Activated B cell treated with CpG ODN at 0.5 μM for 24 hours (primary cell): ENCODE measurements around the gene DHRS13. TPM values are rescaled to one million over a fixed set of nuclear protein-coding genes. Genes with fewer than 3 reads are reported as not detected.
A peak's percentile ranks its signal among the peaks of the same experiment; 100 is the strongest.
"Not testable (repeated sequence)": the region's sequence is repeated elsewhere in the genome, so short reads cannot be mapped to it uniquely, and the experiment has no call there.

Source experiments
- ATAC-seq: fragments of 200-7000 bp; cut with Tn5 transposase; one replicate; pipeline ENCODE4 v1.10.0; 2021; ENCODE audit warnings: low read depth, mild to moderate bottlenecking, moderate library complexity
- CTCF ChIA-PET: fragments of 350-600 bp; sonication (Branson Sonifier 250); formaldehyde crosslinking; loops from one replicate; lab custom pipeline; 2021; ENCODE audit warnings: antibody characterized with exemption; lab: Charles Lee
- POLR2A ChIA-PET: fragments of 350-600 bp; sonication (Branson Sonifier 250); formaldehyde crosslinking; loops from one replicate; lab custom pipeline; 2021; ENCODE audit warnings: antibody characterized with exemption; lab: Charles Lee
- DNase-seq: peaks from one replicate; pipeline ENCODE4 v3.0.0; 2022
- H3K27ac Mint-ChIP-seq: one replicate; pipeline ENCODE4 v1.8.0; 2020; ENCODE audit warnings: mixed read lengths
- H3K27me3 Mint-ChIP-seq: one replicate; pipeline ENCODE4 v1.8.0; 2021; ENCODE audit warnings: mixed read lengths
- H3K36me3 Mint-ChIP-seq: one replicate; pipeline ENCODE4 v1.8.0; 2021; ENCODE audit warnings: low read depth, mixed read lengths
- H3K4me1 Mint-ChIP-seq: one replicate; pipeline ENCODE4 v1.8.0; 2021; ENCODE audit warnings: mixed read lengths
- H3K4me3 Mint-ChIP-seq: one replicate; pipeline ENCODE4 v1.8.0; 2020; ENCODE audit warnings: mild to moderate bottlenecking, mixed read lengths
- H3K9me3 Mint-ChIP-seq: one replicate; pipeline ENCODE4 v1.8.0; 2020; ENCODE audit warnings: mixed read lengths
- intact Hi-C: fragments of 100-400 bp; cut with micrococcal nuclease; formaldehyde crosslinking; loops from one replicate; pipeline ENCODE4 v1.15.1; 2024
- total RNA-seq: library from RNA; stranded (reverse); gene quantifications from 2 replicates; pipeline ENCODE4 v1.2.3, GENCODE V29; 2022
- TF ChIP-seq, protein P1 (sequence below): fragments of 200-600 bp; IDR thresholded peaks from one replicate; pipeline ENCODE4 v1.8.0; 2022; ENCODE audit warnings: antibody characterized with exemption, mild to moderate bottlenecking

Gene DHRS13
- total RNA-seq, 1 donor from 2014 or later: 39.6 TPM

DNA sequence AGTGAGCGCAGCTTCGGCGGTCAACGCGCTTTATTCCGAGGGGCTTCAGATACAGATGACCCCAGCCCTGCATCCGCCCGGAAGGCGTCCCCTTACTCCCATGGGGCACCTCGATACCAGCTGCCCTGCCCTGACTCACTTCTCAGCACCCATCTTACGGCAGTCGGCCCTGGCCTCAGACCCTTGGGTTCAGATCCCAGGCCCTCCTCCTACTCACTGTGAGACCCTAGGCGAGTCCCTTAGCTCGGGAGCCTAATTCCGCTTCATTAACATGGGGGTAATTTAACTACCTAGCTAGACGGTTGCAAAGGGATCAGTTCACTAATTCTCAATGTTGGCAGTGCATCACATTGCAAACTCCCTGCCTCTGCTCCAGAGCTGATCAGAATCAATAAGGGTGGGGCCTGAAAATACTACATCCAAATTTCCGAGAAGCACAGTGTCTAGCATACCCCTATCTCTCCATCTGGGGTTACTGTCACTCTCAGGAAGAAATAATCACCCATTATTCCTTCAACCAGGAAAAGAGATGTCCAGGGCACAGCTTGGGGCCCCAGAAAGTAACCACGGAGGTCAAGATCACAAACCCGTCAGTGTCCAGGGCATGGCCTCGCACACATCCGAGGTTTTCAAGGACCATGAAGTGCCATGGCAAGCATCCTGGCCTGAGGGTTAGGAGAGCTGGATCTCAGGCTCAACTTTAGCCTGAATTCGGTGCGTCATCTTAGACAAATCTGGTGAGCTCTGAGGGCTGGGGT, 4.9 kb downstream of the DHRS13 start:
- ATAC-seq: no peak
- H3K27me3 Mint-ChIP-seq: no peaks in the 10 kb centered on the region
- no peaks in the 10 kb centered on the region for H3K9me3 Mint-ChIP-seq
- peaks cover 76% of the 10 kb centered on the region for H3K4me1 Mint-ChIP-seq
- intact Hi-C loops: loop anchor here (1.0 kb wide), 3 partner anchors 10 to 170 kb away; partner anchors contain the start of gene NEK8
- peak overlapping the region; percentile 86 for H3K27ac Mint-ChIP-seq
- H3K4me3 Mint-ChIP-seq: peak overlapping the region; percentile 96
- ChIA-PET POLR2A (interaction anchor here (0.5 to 8.1 kb wide), 26 partner anchors 10 to 395 kb away, joined by 3 to 81 read pairs (median 6); partner anchors contain the start of genes ERAL1, FAM222B, NEK8 and PHF12), CTCF (interaction anchor here (0.6 to 10.4 kb wide), 8 partner anchors 9 to 171 kb away, joined by 3 to 90 read pairs (median 6); partner anchors contain the start of genes FAM222B and TLCD1)
- TF ChIP-seq, protein P1, sequence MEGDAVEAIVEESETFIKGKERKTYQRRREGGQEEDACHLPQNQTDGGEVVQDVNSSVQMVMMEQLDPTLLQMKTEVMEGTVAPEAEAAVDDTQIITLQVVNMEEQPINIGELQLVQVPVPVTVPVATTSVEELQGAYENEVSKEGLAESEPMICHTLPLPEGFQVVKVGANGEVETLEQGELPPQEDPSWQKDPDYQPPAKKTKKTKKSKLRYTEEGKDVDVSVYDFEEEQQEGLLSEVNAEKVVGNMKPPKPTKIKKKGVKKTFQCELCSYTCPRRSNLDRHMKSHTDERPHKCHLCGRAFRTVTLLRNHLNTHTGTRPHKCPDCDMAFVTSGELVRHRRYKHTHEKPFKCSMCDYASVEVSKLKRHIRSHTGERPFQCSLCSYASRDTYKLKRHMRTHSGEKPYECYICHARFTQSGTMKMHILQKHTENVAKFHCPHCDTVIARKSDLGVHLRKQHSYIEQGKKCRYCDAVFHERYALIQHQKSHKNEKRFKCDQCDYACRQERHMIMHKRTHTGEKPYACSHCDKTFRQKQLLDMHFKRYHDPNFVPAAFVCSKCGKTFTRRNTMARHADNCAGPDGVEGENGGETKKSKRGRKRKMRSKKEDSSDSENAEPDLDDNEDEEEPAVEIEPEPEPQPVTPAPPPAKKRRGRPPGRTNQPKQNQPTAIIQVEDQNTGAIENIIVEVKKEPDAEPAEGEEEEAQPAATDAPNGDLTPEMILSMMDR: no peak
- no peak for DNase-seq
- peaks cover 45% of the 10 kb centered on the region for H3K36me3 Mint-ChIP-seq

DNA sequence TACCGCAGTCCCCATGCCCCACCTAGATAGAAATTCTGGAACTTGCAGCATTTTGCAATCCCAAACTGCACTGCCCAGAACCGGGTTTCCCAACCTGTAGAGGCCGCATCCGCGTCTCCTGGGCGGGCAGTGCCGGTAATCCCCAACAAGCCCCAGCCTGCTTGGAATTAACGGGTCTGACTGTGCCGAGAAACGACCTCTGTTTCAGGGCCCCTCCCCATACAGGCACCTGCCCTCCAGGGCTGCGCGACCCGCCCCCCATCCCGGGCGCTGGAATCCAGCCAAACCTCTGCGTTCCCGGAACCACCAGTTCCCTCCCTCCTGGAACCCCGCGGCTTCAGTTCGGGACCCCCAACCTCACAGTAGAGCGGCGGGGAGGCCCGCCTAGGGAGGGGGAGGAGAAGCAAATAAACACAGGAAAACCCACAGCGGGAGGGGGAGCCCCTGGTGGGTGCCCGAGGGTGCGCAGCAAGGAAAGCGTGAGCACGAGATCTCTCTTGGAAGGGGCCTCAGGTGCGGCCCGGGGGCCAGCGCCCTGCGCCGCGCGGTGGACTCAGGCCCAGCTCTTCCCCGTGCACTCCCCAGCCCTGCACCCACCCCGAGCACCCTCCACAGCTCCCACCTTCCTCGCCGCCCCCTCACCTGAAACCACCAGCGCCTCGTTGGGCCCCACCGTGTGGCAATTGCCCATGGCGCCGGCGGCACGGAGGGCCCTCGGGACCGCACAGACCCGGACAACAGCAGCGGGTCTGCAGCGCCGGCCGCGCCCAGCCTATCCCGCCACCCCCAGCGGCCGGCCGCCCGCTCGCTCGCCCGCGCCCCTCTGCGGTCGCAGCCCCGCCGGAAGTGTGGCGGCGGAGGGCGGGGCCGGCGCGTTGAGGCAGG, 5.8 kb downstream of the DHRS13 start, which contains the start of gene FLOT2:
Gene FLOT2 (minus strand): TSS at position 850 of the 885 bp plus-strand sequence. CDS start 159 bp downstream, at position 691.
- H3K36me3 Mint-ChIP-seq: peaks cover 47% of the 10 kb centered on the region
- peak; percentile 66 for DNase-seq
- peak within 1 kb of the TSS; percentile 96 for H3K4me3 Mint-ChIP-seq
- H3K4me1 Mint-ChIP-seq: peaks cover 81% of the 10 kb centered on the region
- ChIA-PET CTCF (interaction anchor here (0.6 to 10.4 kb wide), 9 partner anchors 9 to 171 kb away, joined by 3 to 90 read pairs (median 7); partner anchors contain the start of genes FAM222B and TLCD1), POLR2A (interaction anchor here (0.6 to 8.1 kb wide), 25 partner anchors 9 to 186 kb away, joined by 3 to 81 read pairs (median 7); partner anchors contain the start of genes ERAL1, FAM222B, NEK8 and PHF12)
- TF ChIP-seq, protein P1: no peak
- intact Hi-C loops: loop anchor here (1.0 kb wide), 3 partner anchors 9 to 169 kb away; partner anchors contain the start of gene NEK8
- H3K9me3 Mint-ChIP-seq: no peaks in the 10 kb centered on the region
- no peaks in the 10 kb centered on the region for H3K27me3 Mint-ChIP-seq
- ATAC-seq: peak; percentile 58
- peak within 1 kb of the TSS; percentile 86 for H3K27ac Mint-ChIP-seq

DNA sequence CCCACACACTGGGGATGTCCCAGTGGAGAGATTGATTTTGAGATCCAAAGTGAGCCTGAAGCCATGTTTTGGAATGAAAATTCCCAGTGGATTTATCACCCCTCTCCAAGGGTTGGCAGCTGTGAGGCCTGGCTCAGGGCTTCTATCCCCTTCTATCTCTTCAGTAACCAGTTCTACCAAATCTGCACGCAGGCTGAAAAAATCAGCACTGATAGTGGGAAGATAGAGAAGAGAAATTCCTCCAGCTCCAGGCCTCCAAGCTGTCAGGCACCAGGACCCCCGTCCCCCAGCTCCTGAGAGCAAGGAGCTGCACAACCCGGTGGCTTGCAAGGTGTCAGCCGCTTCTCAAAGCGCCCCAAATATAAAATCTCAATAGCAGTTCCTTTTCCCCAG, 6.4 kb downstream of the DHRS13 start:
- peak overlapping the region; percentile 96 for H3K4me3 Mint-ChIP-seq
- ChIA-PET POLR2A (interaction anchor here (0.9 to 8.1 kb wide), 15 partner anchors 8 to 185 kb away, joined by 3 to 81 read pairs (median 11); partner anchors contain the start of genes ERAL1, NEK8, PHF12 and PROCA1), CTCF (interaction anchor here (1.1 to 10.4 kb wide), 5 partner anchors 47 to 170 kb away, joined by 3 to 90 read pairs (median 11); partner anchors contain the start of genes FAM222B and TLCD1)
- ATAC-seq (no peak), DNase-seq (no peak)
- H3K9me3 Mint-ChIP-seq: no peaks in the 10 kb centered on the region
- H3K27me3 Mint-ChIP-seq: no peaks in the 10 kb centered on the region
- peaks cover 49% of the 10 kb centered on the region for H3K36me3 Mint-ChIP-seq
- TF ChIP-seq, protein P1: no peak
- H3K27ac Mint-ChIP-seq: peak overlapping the region; percentile 86
- intact Hi-C loops: no loop called here
- H3K4me1 Mint-ChIP-seq: peaks cover 81% of the 10 kb centered on the region

DNA sequence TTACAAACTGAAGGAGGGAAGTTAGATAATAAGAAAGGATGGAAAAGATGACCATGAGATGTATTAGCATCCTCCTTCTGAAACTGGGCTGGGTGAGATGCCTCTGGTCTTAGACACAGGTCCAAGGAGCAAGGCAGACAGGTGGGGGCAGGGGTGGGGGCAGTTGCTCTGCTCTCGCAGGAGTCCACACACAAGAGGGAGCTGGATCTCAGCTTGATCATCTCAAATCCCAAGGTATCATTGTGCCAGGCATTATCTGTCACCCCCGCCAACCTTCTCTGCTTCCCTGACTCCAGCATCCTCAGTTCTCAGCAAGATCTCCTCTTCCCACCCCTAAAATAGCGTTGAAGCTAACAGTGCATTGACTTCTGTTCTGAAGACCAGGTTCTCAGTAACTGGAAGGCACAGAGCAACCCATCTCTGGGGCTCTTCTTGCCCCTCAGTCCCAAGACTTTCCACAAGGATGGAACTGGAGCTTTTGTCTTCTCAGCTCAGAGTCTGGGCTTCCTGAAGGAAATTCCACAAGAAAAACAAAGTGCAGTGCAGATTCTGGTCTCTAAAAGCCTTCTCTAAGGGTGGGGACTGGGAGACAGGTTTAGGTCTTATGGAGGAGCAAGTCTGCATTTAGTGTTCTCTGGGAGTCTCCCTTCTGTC, 7.0 kb downstream of the DHRS13 start:
- DNase-seq: no peak
- ChIA-PET POLR2A (interaction anchor here (0.6 to 8.1 kb wide), 13 partner anchors 8 to 185 kb away, joined by 3 to 81 read pairs (median 11); partner anchors contain the start of genes ERAL1, NEK8, PHF12 and TLCD1), CTCF (interaction anchor here (1.1 to 10.4 kb wide), 5 partner anchors 47 to 169 kb away, joined by 3 to 90 read pairs (median 11); partner anchors contain the start of genes FAM222B and TLCD1)
- no peaks in the 10 kb centered on the region for H3K27me3 Mint-ChIP-seq
- ATAC-seq: no peak
- H3K4me1 Mint-ChIP-seq: peaks cover 82% of the 10 kb centered on the region
- H3K36me3 Mint-ChIP-seq: peaks cover 55% of the 10 kb centered on the region
- intact Hi-C loops: no loop called here
- H3K27ac Mint-ChIP-seq: peak overlapping the region; percentile 86
- TF ChIP-seq, protein P1: no peak
- H3K9me3 Mint-ChIP-seq: no peaks in the 10 kb centered on the region
- H3K4me3 Mint-ChIP-seq: peak overlapping the region; percentile 96

DNA sequence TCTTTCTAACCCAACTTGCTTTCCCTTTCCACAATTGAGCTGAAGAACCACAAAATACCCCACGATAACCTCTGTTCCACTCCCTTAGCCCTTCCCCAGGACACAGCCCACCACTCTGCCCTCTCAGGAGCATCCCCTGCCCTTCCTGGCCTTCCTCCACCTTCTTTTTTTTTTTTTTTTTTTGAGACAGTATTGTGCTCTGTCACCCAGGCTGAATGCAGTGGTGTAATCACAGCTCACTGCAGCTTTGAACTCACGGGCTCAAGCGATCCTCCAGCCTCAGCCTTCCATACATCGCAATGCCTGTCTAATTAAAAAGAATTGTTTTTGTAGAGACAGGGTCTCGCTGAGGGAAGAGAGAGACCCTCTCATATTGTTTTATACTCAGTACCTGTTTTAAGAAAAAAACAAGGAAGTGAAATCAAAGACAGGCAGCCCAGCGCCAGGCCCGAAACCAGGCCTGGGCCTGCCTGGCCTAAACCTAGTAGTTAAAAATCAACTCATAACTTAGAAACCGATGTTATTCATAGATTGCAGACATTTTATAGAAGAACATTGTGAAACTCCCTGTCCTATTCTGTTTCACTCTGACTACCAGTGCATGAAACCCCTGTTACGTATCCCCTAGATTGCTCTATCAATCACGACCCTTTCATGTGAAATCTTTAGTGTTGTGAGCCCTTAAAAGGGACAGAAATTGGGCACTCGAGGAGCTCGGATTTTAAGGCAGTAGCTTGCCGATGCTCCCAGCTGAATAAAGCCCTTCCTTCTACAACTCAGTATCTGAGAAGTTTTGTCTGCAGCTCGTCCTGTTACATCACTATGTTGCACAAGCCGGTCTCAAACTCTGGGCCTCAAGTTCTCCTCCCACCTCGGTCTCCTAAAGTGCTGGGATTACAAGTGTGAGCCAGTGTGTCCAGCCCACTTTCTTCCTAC, 9.4 kb downstream of the DHRS13 start:
- not testable (repeated sequence) for H3K27me3 Mint-ChIP-seq, H3K9me3 Mint-ChIP-seq
- Mint-ChIP-seq H3K4me1 (peaks cover 88% of the 10 kb centered on the region), H3K27ac (peak overlapping the region; percentile 100), H3K36me3 (peaks cover 47% of the 10 kb centered on the region), H3K4me3 (peak overlapping the region; percentile 84)
- peak; percentile 9 for ATAC-seq
- DNase-seq: peak; percentile 37
- intact Hi-C loops: loop anchor here (1.0 kb wide), 1 partner anchor 9 kb away; no protein-coding TSS in a partner anchor
- ChIA-PET CTCF (interaction anchor here (0.6 to 4.1 kb wide), 5 partner anchors 9 to 167 kb away, joined by 3 to 22 read pairs (median 4); partner anchors contain the start of genes DHRS13 and TLCD1), POLR2A (interaction anchor here (0.5 to 8.1 kb wide), 23 partner anchors 8 to 248 kb away, joined by 3 to 71 read pairs (median 7); partner anchors contain the start of genes DHRS13, ERAL1, FAM222B and NEK8)
